KBM-7 (cell line): ENCODE measurements around the gene CHSY3.
A peak's percentile ranks its signal among the peaks of the same experiment; 100 is the strongest.

ENCODE experiments used
- DNase-seq: peaks from one replicate; pipeline ENCODE4 v3.0.0-alpha.2; 2015
- in situ Hi-C: fragments of 300-500 bp; cut with MboI; formaldehyde crosslinking; loops from 2 replicates; pipeline ENCODE4 v1.14.3; 2020; ENCODE audit warnings: low sequenced_read_pairs, low pct_unique_long_range_greater_than_20kb, mixed read lengths

CHSY3 gene

GRCh38 chr5:130017173-130017572, 112.9 kb downstream of the CHSY3 start:
- in situ Hi-C loops, result no loop called here
- DNase-seq, result no peak

- DNase-seq, result no peak
- in situ Hi-C loops, result no loop called here
These were observed 114.4 kb downstream of the CHSY3 start for GRCh38 chr5:130018641-130019040.

GRCh38 chr5:130021000-130021399, 116.7 kb downstream of the CHSY3 start:
- in situ Hi-C loops, result no loop called here

GRCh38 chr5:130021876-130022275, 117.6 kb downstream of the CHSY3 start:
- in situ Hi-C loops, result no loop called here

More at GRCh38 chr5:130021000-130021399, 116.7 kb downstream of the CHSY3 start:
- DNase-seq, result no peak

GRCh38 chr5:130023604-130024003, 119.3 kb downstream of the CHSY3 start:
- in situ Hi-C loops, result no loop called here
- no peak for DNase-seq

More at GRCh38 chr5:130021876-130022275, 117.6 kb downstream of the CHSY3 start:
- no peak for DNase-seq

- no peak for DNase-seq
- in situ Hi-C loops, result no loop called here
These were observed 119.7 kb downstream of the CHSY3 start for GRCh38 chr5:130024006-130024405.

GRCh38 chr5:130025511-130025910, 121.2 kb downstream of the CHSY3 start:
- in situ Hi-C loops, result no loop called here
- DNase-seq, result no peak

- in situ Hi-C loops, result no loop called here
- DNase-seq, result no peak
These were observed 128.5 kb downstream of the CHSY3 start for GRCh38 chr5:130032807-130033206.

GRCh38 chr5:130034566-130035210, 130.4 kb downstream of the CHSY3 start:
- in situ Hi-C loops, result no loop called here

GRCh38 chr5:130035388-130035787, 131.1 kb downstream of the CHSY3 start:
- in situ Hi-C loops, result no loop called here
- DNase-seq, result no peak

More at GRCh38 chr5:130034566-130035210, 130.4 kb downstream of the CHSY3 start:
- DNase-seq, result peak; percentile 37

- in situ Hi-C loops, result no loop called here
- no peak for DNase-seq
These were observed 133.6 kb downstream of the CHSY3 start for GRCh38 chr5:130037905-130038304.

- no peak for DNase-seq
- in situ Hi-C loops, result no loop called here
These were observed 139.6 kb downstream of the CHSY3 start for GRCh38 chr5:130043834-130044233.

GRCh38 chr5:130045334-130045733, 141.1 kb downstream of the CHSY3 start:
- DNase-seq, result no peak
- in situ Hi-C loops, result no loop called here

- DNase-seq, result no peak
- in situ Hi-C loops, result no loop called here
These were observed 146.3 kb downstream of the CHSY3 start for GRCh38 chr5:130050585-130050984.

GRCh38 chr5:130052752-130053151, 148.5 kb downstream of the CHSY3 start:
- no peak for DNase-seq

GRCh38 chr5:130055572-130055971, 151.3 kb downstream of the CHSY3 start:
- in situ Hi-C loops, result no loop called here
- DNase-seq, result no peak

More at GRCh38 chr5:130052752-130053151, 148.5 kb downstream of the CHSY3 start:
- in situ Hi-C loops, result no loop called here

- DNase-seq, result no peak
- in situ Hi-C loops, result no loop called here
These were observed 157.5 kb downstream of the CHSY3 start for GRCh38 chr5:130061746-130062145.

- in situ Hi-C loops, result no loop called here
- no peak for DNase-seq
These were observed 159.3 kb downstream of the CHSY3 start for GRCh38 chr5:130063603-130064002.

- in situ Hi-C loops, result no loop called here
- no peak for DNase-seq
These were observed 160.2 kb downstream of the CHSY3 start for GRCh38 chr5:130064484-130064883.

GRCh38 chr5:130065617-130066016, 161.4 kb downstream of the CHSY3 start:
- DNase-seq, result no peak
- in situ Hi-C loops, result no loop called here

- no peak for DNase-seq
- in situ Hi-C loops, result no loop called here
These were observed 162.4 kb downstream of the CHSY3 start for GRCh38 chr5:130066644-130067043.
